HepG2 (cell line): Measurements from ENCODE around the gene PARP8. TPM values are rescaled to one million over a fixed set of nuclear protein-coding genes. Genes with fewer than 3 reads are reported as not detected.

ENCODE experiments used
- ATAC-seq: fragments of 200-7000 bp; cut with Tn5 transposase; 3 replicates; pipeline ENCODE4 v1.9.1; 2020; ENCODE audit warnings: mild to moderate bottlenecking, moderate library complexity
- BruUV-seq: library from RNA; stranded (reverse); fragments of 400-500 nt; replicated peaks from 2 replicates; lab custom pipeline; 2021; lab: Mats Ljungman, UMichigan
- CTCF ChIA-PET: fragments of 300-600 bp; formaldehyde crosslinking; extraction: SDS; loops from one replicate; lab custom pipeline; 2021; ENCODE audit warnings: low total read pairs, inconsistent platforms, low intra/inter-chr PET ratio; lab: Yijun Ruan, JAX
- POLR2A ChIA-PET: fragments of 350-600 bp; sonication (Branson Sonifier 250); formaldehyde crosslinking; loops from one replicate; lab custom pipeline; 2020; ENCODE audit warnings: antibody characterized with exemption, inconsistent platforms; lab: Yijun Ruan, JAX
- DNase-seq: peaks from one replicate; pipeline ENCODE4 v3.0.0-alpha.2; 2015; ENCODE audit warnings: low spot score
- FAIRE-seq: peaks from 3 replicates; lab custom pipeline; 2011; peaks lifted over from hg19 to GRCh38; lab: Jason Lieb, UNC
- H2AFZ ChIP-seq: one replicate; pipeline ENCODE4 v1.6.1; 2011; ENCODE audit warnings: low read length, inconsistent platforms
- H3K27ac ChIP-seq: fragments of 300-600 bp; 3 replicates; pipeline ENCODE4 v1.8.0; 2011; ENCODE audit warnings: mixed run types, mild to moderate bottlenecking, mixed read lengths, low read length, inconsistent platforms; ENCODE audit not compliant: insufficient read depth; ENCODE audit errors: extremely low read length
- H3K27me3 ChIP-seq, 2 experiments: fragments of 200-600 bp in 1 of 2; 2 replicates in 1 of 2; 3 replicates in 1 of 2; pipeline versions ENCODE4 v1.6.0 to v1.8.0; 2011; ENCODE audit warnings: low read length in 2 of 2, mild to moderate bottlenecking in 2 of 2, moderate library complexity in 2 of 2, inconsistent platforms in 1 of 2; ENCODE audit not compliant: insufficient read depth in 2 of 2, control insufficient read depth in 1 of 2
- H3K36me3 ChIP-seq, 2 experiments: fragments of 200-600 bp in 1 of 2; replicated peaks in 1 of 2; 2 replicates in 1 of 2; 3 replicates in 1 of 2; pipeline versions ENCODE4 v1.5.1 to v1.8.0; 2011; ENCODE audit warnings: low read length in 2 of 2, inconsistent platforms in 1 of 2; ENCODE audit not compliant: insufficient read depth in 2 of 2, control insufficient read depth in 1 of 2
- H3K4me1 ChIP-seq: 2 replicates; pipeline ENCODE4 v1.5.1; 2012; ENCODE audit warnings: low read length, inconsistent platforms; ENCODE audit not compliant: insufficient read depth
- H3K4me2 ChIP-seq: 2 replicates; pipeline ENCODE4 v1.6.0; 2011; ENCODE audit warnings: low read depth, low read length, inconsistent platforms
- H3K4me3 ChIP-seq, 3 experiments: fragments of 200-600 bp in 1 of 3; sonication (generic), shearing (Covaris generic) in 1 of 3; replicated peaks in 1 of 3; 2 replicates each; pipeline ENCODE4 v1.5.1; 2011 to 2016; ENCODE audit warnings: low read length in 3 of 3, inconsistent platforms in 2 of 3, low read depth in 2 of 3, mild to moderate bottlenecking in 2 of 3, control low read depth in 1 of 3, mixed read lengths in 1 of 3; ENCODE audit not compliant: insufficient read depth in 1 of 3
- H3K79me2 ChIP-seq: one replicate; pipeline ENCODE4 v1.6.1; 2011; ENCODE audit warnings: low read length, inconsistent platforms; ENCODE audit not compliant: insufficient read depth
- H3K9ac ChIP-seq: 2 replicates; pipeline ENCODE4 v1.6.0; 2011; ENCODE audit warnings: mild to moderate bottlenecking, low read depth, low read length, inconsistent platforms; ENCODE audit not compliant: insufficient read depth
- H3K9me3 ChIP-seq: 2 replicates; pipeline ENCODE4 v1.5.1; 2012; ENCODE audit warnings: mild to moderate bottlenecking, low read length
- H4K20me1 ChIP-seq: 2 replicates; pipeline ENCODE4 v1.6.0; 2011; ENCODE audit warnings: inconsistent platforms, mild to moderate bottlenecking, low read length, moderate library complexity; ENCODE audit not compliant: insufficient read depth
- ADNP ChIP-seq: sonication (generic); formaldehyde crosslinking; IDR thresholded peaks from 2 replicates; pipeline ENCODE4 v1.4.0; 2020; ENCODE audit warnings: missing genetic modification reagents
- ATAD3A ChIP-seq: sonication (generic); formaldehyde crosslinking; IDR thresholded peaks from 2 replicates; pipeline ENCODE4 v1.4.0; 2020; ENCODE audit warnings: missing genetic modification reagents
- ATF7-NPFF ChIP-seq: sonication (generic); formaldehyde crosslinking; IDR thresholded peaks from 2 replicates; pipeline ENCODE4 v1.8.1; 2023; ENCODE audit warnings: mild to moderate bottlenecking, low read depth, missing genetic modification reagents, moderate library complexity
- CENPT ChIP-seq: sonication (generic); formaldehyde crosslinking; IDR thresholded peaks from 2 replicates; pipeline ENCODE4 v1.8.0; 2022; ENCODE audit warnings: low read depth, mild to moderate bottlenecking, moderate library complexity, missing genetic modification reagents
- IKZF4 ChIP-seq: sonication (generic); formaldehyde crosslinking; IDR thresholded peaks from 2 replicates; pipeline ENCODE4 v1.5.1; 2020; ENCODE audit warnings: borderline replicate concordance, mild to moderate bottlenecking, low read depth, missing genetic modification reagents; ENCODE audit errors: not compliant biosample characterization
- KDM5A ChIP-seq: fragments of 200-600 bp; sonication (generic); IDR thresholded peaks from 2 replicates; pipeline ENCODE4 v1.7.0; 2018; ENCODE audit warnings: antibody characterized with exemption, mild to moderate bottlenecking, low read length, borderline replicate concordance
- MED1 ChIP-seq: sonication (generic); formaldehyde crosslinking; IDR thresholded peaks from 2 replicates; pipeline ENCODE4 v1.4.0; 2020; ENCODE audit warnings: missing genetic modification reagents
- NFE2L2 ChIP-seq: fragments of 150-350 bp; IDR thresholded peaks from 2 replicates; pipeline ENCODE4 v1.6.1; 2014; ENCODE audit warnings: low read length
- SNRNP70 ChIP-seq: fragments of 200-400 bp; formaldehyde crosslinking; IDR thresholded peaks from 2 replicates; pipeline ENCODE4 v1.6.1; 2017; ENCODE audit warnings: mild to moderate bottlenecking, low read depth, low read length, moderate library complexity
- ZMYM4 ChIP-seq: sonication (generic); formaldehyde crosslinking; IDR thresholded peaks from 2 replicates; pipeline ENCODE4 v1.8.1; 2023; ENCODE audit warnings: mild to moderate bottlenecking, missing genetic modification reagents
- ZNF234 ChIP-seq: sonication (generic); formaldehyde crosslinking; conservative IDR thresholded peaks from 2 replicates; pipeline ENCODE4 v1.5.1; 2020; ENCODE audit warnings: mild to moderate bottlenecking, missing genetic modification reagents
- ZNF331 ChIP-seq: sonication (generic); formaldehyde crosslinking; IDR thresholded peaks from 2 replicates; pipeline ENCODE4 v1.4.0; 2020; ENCODE audit warnings: missing genetic modification reagents
- ZNF383 ChIP-seq: sonication (generic); formaldehyde crosslinking; IDR thresholded peaks from 2 replicates; pipeline ENCODE4 v1.4.0; 2020; ENCODE audit warnings: missing genetic modification reagents, mild to moderate bottlenecking, borderline replicate concordance
- ZNF629 ChIP-seq: sonication (generic); formaldehyde crosslinking; conservative IDR thresholded peaks from 2 replicates; pipeline ENCODE4 v1.5.0; 2020; ENCODE audit warnings: missing genetic modification reagents
- ZNF773 ChIP-seq: sonication (generic); formaldehyde crosslinking; IDR thresholded peaks from 2 replicates; pipeline ENCODE4 v1.4.0; 2020; ENCODE audit warnings: missing genetic modification reagents, borderline replicate concordance
- WGBS: methylation state at CpG from one replicate; pipeline ENCODE4 v1.1.6; 2017; ENCODE audit warnings: low lambda C conversion rate; 5-methylcytosine and 5-hydroxymethylcytosine counted together
- in situ Hi-C: cut with HindIII; loops from 2 replicates; pipeline ENCODE4 v1.10.0; 2017; ENCODE audit warnings: low pct_unique_long_range_greater_than_20kb; ENCODE audit not compliant: extremely low pct_ligation_motif_present
- intact Hi-C: fragments of 100-400 bp; cut with micrococcal nuclease; formaldehyde crosslinking; loops from one replicate; pipeline ENCODE4 v1.10.0; 2022; ENCODE audit not compliant: unreplicated experiment
- polyA plus RNA-seq, 8 experiments: library from polyadenylated mRNA; depleted of rRNA in 3 of 8; stranded (reverse) in 7 of 8; unstranded in 1 of 8; fragments of >200 nt; fragmentation: Illumina TruSeq in 4 of 8; extraction: Trizol in 4 of 8; gene quantifications; 2 replicates each; pipeline versions ENCODE4 v1.2.1 to v1.2.3, GENCODE V29; 2011 to 2016; ENCODE audit warnings: low read depth in 4 of 8, missing spikeins in 1 of 8, mixed read lengths in 1 of 8; ENCODE audit not compliant: insufficient read depth in 1 of 8
- total RNA-seq, 5 experiments: library from RNA; depleted of rRNA; stranded (reverse); fragments of >200 nt; fragmentation: Illumina TruSeq; extraction: Trizol; gene quantifications; 2 replicates each; pipeline ENCODE4 v1.2.3, GENCODE V29; 2016; ENCODE audit warnings: low read depth in 1 of 5
- TF ChIP-seq, protein P1 (sequence below): sonication (generic); formaldehyde crosslinking; IDR thresholded peaks from 2 replicates; pipeline ENCODE4 v1.4.0; 2020; ENCODE audit warnings: missing genetic modification reagents
- TF ChIP-seq, protein P2 (sequence below): sonication (generic); formaldehyde crosslinking; IDR thresholded peaks from 2 replicates; pipeline ENCODE4 v1.4.0; 2020; ENCODE audit warnings: missing genetic modification reagents

PARP8 gene
- total and polyA plus RNA-seq, 2 of the 13 experiments (the other 11 are each of a cell fraction or from before 2014, with no cell fraction given) = 0.11 to 0.29 TPM

- ATAC-seq = no peak
- CTCF ChIA-PET = no interaction called here
- Histone ChIP-seq H3K79me2 (no peaks in the 10 kb centered on the region), H3K27me3 (no peaks in the 10 kb centered on the region), H3K4me2 (no peak overlapping the region), H4K20me1 (no peaks in the 10 kb centered on the region), H3K4me3 (no peak overlapping the region), H3K36me3 (no peaks in the 10 kb centered on the region), H3K9me3 (no peaks in the 10 kb centered on the region), H3K27ac (no peak overlapping the region), H3K4me1 (no peaks in the 10 kb centered on the region), H3K9ac (no peak overlapping the region), H2AFZ (no peak overlapping the region)
- no peak for DNase-seq
- POLR2A ChIA-PET = no interaction called here
- WGBS = 7% methylated on average over 3 of the region's 3 CpGs
- TF ChIP-seq, protein P1, sequence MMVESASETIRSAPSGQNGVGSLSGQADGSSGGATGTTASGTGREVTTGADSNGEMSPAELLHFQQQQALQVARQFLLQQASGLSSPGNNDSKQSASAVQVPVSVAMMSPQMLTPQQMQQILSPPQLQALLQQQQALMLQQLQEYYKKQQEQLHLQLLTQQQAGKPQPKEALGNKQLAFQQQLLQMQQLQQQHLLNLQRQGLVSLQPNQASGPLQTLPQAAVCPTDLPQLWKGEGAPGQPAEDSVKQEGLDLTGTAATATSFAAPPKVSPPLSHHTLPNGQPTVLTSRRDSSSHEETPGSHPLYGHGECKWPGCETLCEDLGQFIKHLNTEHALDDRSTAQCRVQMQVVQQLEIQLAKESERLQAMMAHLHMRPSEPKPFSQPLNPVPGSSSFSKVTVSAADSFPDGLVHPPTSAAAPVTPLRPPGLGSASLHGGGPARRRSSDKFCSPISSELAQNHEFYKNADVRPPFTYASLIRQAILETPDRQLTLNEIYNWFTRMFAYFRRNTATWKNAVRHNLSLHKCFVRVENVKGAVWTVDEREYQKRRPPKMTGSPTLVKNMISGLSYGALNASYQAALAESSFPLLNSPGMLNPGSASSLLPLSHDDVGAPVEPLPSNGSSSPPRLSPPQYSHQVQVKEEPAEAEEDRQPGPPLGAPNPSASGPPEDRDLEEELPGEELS (CRISPR knock-in tag) = no peak
- TF ChIP-seq MED1 (no peak), KDM5A (no peak), ZNF383 (CRISPR knock-in tag) (no peak), ZMYM4 (CRISPR knock-in tag) (no peak), IKZF4 (CRISPR knock-in tag) (no peak), ADNP (CRISPR knock-in tag) (no peak), SNRNP70 (no peak), NFE2L2 (no peak), ZNF331 (CRISPR knock-in tag) (no peak), ATF7-NPFF (CRISPR knock-in tag) (no peak), ZNF629 (CRISPR knock-in tag) (no peak), ZNF234 (no peak), CENPT (CRISPR knock-in tag) (no peak), ATAD3A (no peak), ZNF773 (CRISPR knock-in tag) (no peak)
- TF ChIP-seq, protein P2, sequence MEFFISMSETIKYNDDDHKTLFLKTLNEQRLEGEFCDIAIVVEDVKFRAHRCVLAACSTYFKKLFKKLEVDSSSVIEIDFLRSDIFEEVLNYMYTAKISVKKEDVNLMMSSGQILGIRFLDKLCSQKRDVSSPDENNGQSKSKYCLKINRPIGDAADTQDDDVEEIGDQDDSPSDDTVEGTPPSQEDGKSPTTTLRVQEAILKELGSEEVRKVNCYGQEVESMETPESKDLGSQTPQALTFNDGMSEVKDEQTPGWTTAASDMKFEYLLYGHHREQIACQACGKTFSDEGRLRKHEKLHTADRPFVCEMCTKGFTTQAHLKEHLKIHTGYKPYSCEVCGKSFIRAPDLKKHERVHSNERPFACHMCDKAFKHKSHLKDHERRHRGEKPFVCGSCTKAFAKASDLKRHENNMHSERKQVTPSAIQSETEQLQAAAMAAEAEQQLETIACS = no peak
- FAIRE-seq = no peak
- intact Hi-C loops (no loop called here), in situ Hi-C loops (no loop called here)
- no TSS peak for BruUV-seq
These were observed 83.4 kb downstream of the PARP8 start for GRCh38 chr5:50749873-50750272.
